ENCODE results near the gene USP6. TPM values are rescaled to one million over a fixed set of nuclear protein-coding genes. Genes with fewer than 3 reads are reported as not detected.

USP6 gene
- total RNA-seq, 1 experiment from 2014 or later = 0.10 TPM

GRCh38 chr17:5209396-5209795, 93.6 kb downstream of the USP6 start:
- no peak overlapping the region for H3K4me3 ChIP-seq (replicated peaks in 1 of 2; ENCODE audit: low read depth in 1 of 2, low read length in 2 of 2)
- no peaks in the 10 kb centered on the region for H3K9me3 ChIP-seq (ENCODE audit: control insufficient read depth in 1 of 2, insufficient read depth in 1 of 2, low read depth in 1 of 2, low read length in 2 of 2)
- DNase-seq (ENCODE audit: low read depth, low spot score) (no peak), ATAC-seq (no peak)
- no peaks in the 10 kb centered on the region for H3K79me2 ChIP-seq (ENCODE audit: insufficient read depth, low read length)
- H2AFZ ChIP-seq (ENCODE audit: low read depth, low read length, poor library complexity, severe bottlenecking) = no peak overlapping the region
- POLR2A ChIA-PET = no interaction called here
- no TSS peak for BruUV-seq (replicated peaks)
- no peak overlapping the region for H3K9ac ChIP-seq (ENCODE audit: low read length)
- CTCF ChIA-PET = no interaction called here
- no peaks in the 10 kb centered on the region for H3K36me3 ChIP-seq (ENCODE audit: control insufficient read depth in 1 of 2, insufficient read depth in 2 of 2, low read length in 2 of 2)
- no peaks in the 10 kb centered on the region for H4K20me1 ChIP-seq (ENCODE audit: insufficient read depth)
- H3K27me3 ChIP-seq (ENCODE audit: insufficient read depth, low read length) = no peaks in the 10 kb centered on the region
- no peak overlapping the region for H3K27ac ChIP-seq (ENCODE audit: low read depth, low read length)
- H3K9me2 ChIP-seq (ENCODE audit: insufficient read depth) = no peaks in the 10 kb centered on the region
- no peak for TF ChIP-seq FOSL1 (IDR thresholded peaks at IDR 0.05; ENCODE audit: low read depth)
- TF ChIP-seq EGR1 (IDR thresholded peaks at IDR 0.05; ENCODE audit: low read depth) = no peak
- no peak for TF ChIP-seq JUND (IDR thresholded peaks at IDR 0.05)
- no peak for TF ChIP-seq CTCF (IDR thresholded peaks at IDR 0.05 in 2 of 3, conservative IDR thresholded peaks at IDR 0.05 in 1 of 3; ENCODE audit: borderline replicate concordance in 1 of 3, insufficient read depth in 1 of 3, low read depth in 2 of 3, low read length in 2 of 3)
- no peak for TF ChIP-seq SRF (IDR thresholded peaks at IDR 0.05; ENCODE audit: low read depth)
- TF ChIP-seq CBX3 (IDR thresholded peaks at IDR 0.05; ENCODE audit: low read depth) = no peak
- no peak for TF ChIP-seq ZNF274 (IDR thresholded peaks at IDR 0.05; ENCODE audit: low read depth, low read length)
- no peak for TF ChIP-seq POLR2A (IDR thresholded peaks at IDR 0.05; ENCODE audit: borderline replicate concordance, extremely low read depth, insufficient read depth, insufficient read length)
- no peak for TF ChIP-seq ZBTB33 (IDR thresholded peaks at IDR 0.05; ENCODE audit: extremely low read depth, insufficient replicate concordance, low read length)
- H3K4me1 ChIP-seq (ENCODE audit: control insufficient read depth in 1 of 2, insufficient read depth in 2 of 2, low read length in 2 of 2) = no peaks in the 10 kb centered on the region
- RAD21 ChIA-PET (ENCODE audit: low non-redundant PET in 1 of 2, low total read pairs in 2 of 2, uncharacterized antibody in 2 of 2, unreplicated experiment in 2 of 2) = no interaction called here
- intact Hi-C loops (cut with micrococcal nuclease) = no loop called here
- H3K4me2 ChIP-seq (ENCODE audit: low read length) = no peak overlapping the region
